ENCODE measurements around the gene RND2. TPM values are rescaled to one million over a fixed set of nuclear protein-coding genes. Genes with fewer than 3 reads are reported as not detected.

Gene RND2
- total and polyA plus RNA-seq, 2 of the 13 experiments (the other 11 are each of a cell fraction or from before 2014, with no cell fraction given) = 0.05 to 0.11 TPM

GRCh38 chr17:43020789-43021740, 4.0 kb upstream of the RND2 start (continued):
- TF ChIP-seq ARID5B (CRISPR knock-in tag; IDR thresholded peaks at IDR 0.05) (peak; percentile 61), MTF1 (CRISPR knock-in tag; IDR thresholded peaks at IDR 0.05) (no peak), ZNF672 (CRISPR knock-in tag; IDR thresholded peaks at IDR 0.05) (no peak), TP53 (CRISPR knock-in tag; conservative IDR thresholded peaks at IDR 0.05) (no peak), ZNF317 (CRISPR knock-in tag; IDR thresholded peaks at IDR 0.05) (0 out of 2 replicates have a peak, but pooled peaks have one; percentile 25), NFIB (CRISPR knock-in tag; IDR thresholded peaks at IDR 0.05; ENCODE audit: borderline replicate concordance) (no peak), RXRA (CRISPR knock-in tag; IDR thresholded peaks at IDR 0.05) (peak; percentile 55; the same call in 1 of the 2 replicates), RAD21 (CRISPR knock-in tag; IDR thresholded peaks at IDR 0.05) (no peak), ZBTB38 (CRISPR knock-in tag; IDR thresholded peaks at IDR 0.05) (peak; percentile 76), ZNF296 (CRISPR knock-in tag; conservative IDR thresholded peaks at IDR 0.05) (0 out of 2 replicates have a peak, but pooled peaks have one; percentile 28), NPAS2 (CRISPR knock-in tag; IDR thresholded peaks at IDR 0.05; ENCODE audit: borderline replicate concordance) (no peak), IRF9 (CRISPR knock-in tag; IDR thresholded peaks at IDR 0.05; ENCODE audit: borderline replicate concordance) (no peak; the same call in 1 of the 2 replicates), IKZF1 (IDR thresholded peaks at IDR 0.05) (no peak), TBP (CRISPR knock-in tag; IDR thresholded peaks at IDR 0.05) (no peak), ZNF891 (CRISPR knock-in tag; IDR thresholded peaks at IDR 0.05) (no peak), PHF8 (CRISPR knock-in tag; IDR thresholded peaks at IDR 0.05) (peak; percentile 42), CAMTA2 (CRISPR knock-in tag; IDR thresholded peaks at IDR 0.05; ENCODE audit: borderline replicate concordance) (no peak), ZNF44 (CRISPR knock-in tag; IDR thresholded peaks at IDR 0.05) (no peak), ZNF333 (CRISPR knock-in tag; IDR thresholded peaks at IDR 0.05; ENCODE audit: borderline replicate concordance) (no peak), NFKBIZ (CRISPR knock-in tag; IDR thresholded peaks at IDR 0.05) (peak; percentile 62; the same call in 1 of the 2 replicates), EEA1 (CRISPR knock-in tag; IDR thresholded peaks at IDR 0.05; ENCODE audit: borderline replicate concordance) (no peak), RXRB (CRISPR knock-in tag; IDR thresholded peaks at IDR 0.05; ENCODE audit: borderline replicate concordance) (0 out of 2 replicates have a peak, but pooled peaks have one; percentile 26), KDM5A (IDR thresholded peaks at IDR 0.05; ENCODE audit: borderline replicate concordance, low read length) (no peak), NR1H2 (CRISPR knock-in tag; IDR thresholded peaks at IDR 0.05; ENCODE audit: borderline replicate concordance, low read depth) (no peak), U2AF2 (IDR thresholded peaks at IDR 0.05; ENCODE audit: low read depth, low read length) (no peak), TSC22D2 (CRISPR knock-in tag; IDR thresholded peaks at IDR 0.05; ENCODE audit: borderline replicate concordance) (0 out of 2 replicates have a peak, but pooled peaks have one; percentile 23), ZNF446 (CRISPR knock-in tag; IDR thresholded peaks at IDR 0.05) (no peak)

All from HepG2 (cell line).